Measurements from ENCODE around the gene FAM110C.

- TF ChIP-seq, protein P1, sequence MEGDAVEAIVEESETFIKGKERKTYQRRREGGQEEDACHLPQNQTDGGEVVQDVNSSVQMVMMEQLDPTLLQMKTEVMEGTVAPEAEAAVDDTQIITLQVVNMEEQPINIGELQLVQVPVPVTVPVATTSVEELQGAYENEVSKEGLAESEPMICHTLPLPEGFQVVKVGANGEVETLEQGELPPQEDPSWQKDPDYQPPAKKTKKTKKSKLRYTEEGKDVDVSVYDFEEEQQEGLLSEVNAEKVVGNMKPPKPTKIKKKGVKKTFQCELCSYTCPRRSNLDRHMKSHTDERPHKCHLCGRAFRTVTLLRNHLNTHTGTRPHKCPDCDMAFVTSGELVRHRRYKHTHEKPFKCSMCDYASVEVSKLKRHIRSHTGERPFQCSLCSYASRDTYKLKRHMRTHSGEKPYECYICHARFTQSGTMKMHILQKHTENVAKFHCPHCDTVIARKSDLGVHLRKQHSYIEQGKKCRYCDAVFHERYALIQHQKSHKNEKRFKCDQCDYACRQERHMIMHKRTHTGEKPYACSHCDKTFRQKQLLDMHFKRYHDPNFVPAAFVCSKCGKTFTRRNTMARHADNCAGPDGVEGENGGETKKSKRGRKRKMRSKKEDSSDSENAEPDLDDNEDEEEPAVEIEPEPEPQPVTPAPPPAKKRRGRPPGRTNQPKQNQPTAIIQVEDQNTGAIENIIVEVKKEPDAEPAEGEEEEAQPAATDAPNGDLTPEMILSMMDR (IDR thresholded peaks at IDR 0.05; ENCODE audit: borderline replicate concordance, extremely low read depth, low read length, poor library complexity, severe bottlenecking) = no peak
- TF ChIP-seq EZH2 (IDR thresholded peaks at IDR 0.05; ENCODE audit: borderline replicate concordance, low read depth, low read length, severe bottlenecking) = no peak
These were observed 10.5 kb downstream of the FAM110C start for GRCh38 chr2:35852-36251.
